CD8-positive, alpha-beta memory T cell (primary cell): ENCODE results near the gene SNRPA1. TPM values are rescaled to one million over a fixed set of nuclear protein-coding genes. Genes with fewer than 3 reads are reported as not detected.

ENCODE experiments used
- CTCF ChIA-PET: fragments of 350-600 bp; sonication (Branson Sonifier 250); formaldehyde crosslinking; loops from one replicate; lab custom pipeline; 2021; ENCODE audit warnings: antibody characterized with exemption; lab: Charles Lee
- POLR2A ChIA-PET: fragments of 350-600 bp; sonication (Branson Sonifier 250); formaldehyde crosslinking; loops from one replicate; lab custom pipeline; 2021; ENCODE audit warnings: antibody characterized with exemption; lab: Charles Lee
- DNase-seq, 5 donors: peaks; one replicate each; pipeline versions ENCODE4 v3.0.0 to v3.0.0-alpha.2; 2020 to 2022; ENCODE audit warnings: mixed read lengths in 1 of 5
- H3K27ac ChIP-seq: one replicate; pipeline ENCODE4 v1.7.0; 2013; ENCODE audit warnings: low read depth, mild to moderate bottlenecking, low read length, moderate library complexity
- H3K27me3 ChIP-seq: 2 replicates; pipeline ENCODE4 v1.7.0; 2013; ENCODE audit warnings: low read length, mild to moderate bottlenecking; ENCODE audit not compliant: insufficient read depth, poor library complexity, severe bottlenecking
- H3K36me3 ChIP-seq: 2 replicates; pipeline ENCODE4 v1.7.0; 2013; ENCODE audit warnings: mild to moderate bottlenecking, low read length, moderate library complexity; ENCODE audit not compliant: insufficient read depth
- H3K4me1 ChIP-seq: 2 replicates; pipeline ENCODE4 v1.7.0; 2013; ENCODE audit warnings: mild to moderate bottlenecking, low read length, moderate library complexity; ENCODE audit not compliant: insufficient read depth
- H3K4me3 ChIP-seq: 2 replicates; pipeline ENCODE4 v1.7.0; 2013; ENCODE audit warnings: mild to moderate bottlenecking, low read length
- H3K9me3 ChIP-seq: 2 replicates; pipeline ENCODE4 v1.7.0; 2013; ENCODE audit warnings: mild to moderate bottlenecking, low read length
- H3K27ac Mint-ChIP-seq, 8 donors: one replicate each; pipeline ENCODE4 v1.8.0; 2020 to 2021; ENCODE audit warnings: mixed read lengths in 8 of 8, mild to moderate bottlenecking in 6 of 8, inconsistent platforms in 3 of 8, moderate library complexity in 3 of 8
- H3K27me3 Mint-ChIP-seq, 2 donors: one replicate each; pipeline ENCODE4 v1.8.0; 2020 to 2021; ENCODE audit warnings: mixed read lengths in 2 of 2, mild to moderate bottlenecking in 1 of 2, moderate library complexity in 1 of 2
- H3K36me3 Mint-ChIP-seq, 3 donors: one replicate each; pipeline ENCODE4 v1.8.0; 2020 to 2021; ENCODE audit warnings: mixed read lengths in 3 of 3, inconsistent platforms in 1 of 3, mild to moderate bottlenecking in 1 of 3
- H3K4me1 Mint-ChIP-seq, 3 donors: one replicate each; pipeline ENCODE4 v1.8.0; 2020 to 2021; ENCODE audit warnings: mixed read lengths in 3 of 3, inconsistent platforms in 1 of 3, mild to moderate bottlenecking in 1 of 3
- H3K4me3 Mint-ChIP-seq, 7 donors: one replicate each; pipeline ENCODE4 v1.8.0; 2020 to 2021; ENCODE audit warnings: mixed read lengths in 7 of 7, mild to moderate bottlenecking in 6 of 7, moderate library complexity in 4 of 7, inconsistent platforms in 2 of 7
- H3K9me3 Mint-ChIP-seq, 5 donors: one replicate each; pipeline ENCODE4 v1.8.0; 2020 to 2022; ENCODE audit warnings: mixed read lengths in 5 of 5, mild to moderate bottlenecking in 3 of 5, moderate library complexity in 2 of 5, inconsistent platforms in 1 of 5
- polyA plus RNA-seq: library from polyadenylated mRNA; unstranded; fragments of 300-500 nt; fragmentation: Illumina TruSeq; gene quantifications from one replicate; pipeline ENCODE4 v1.2.3, GENCODE V29; 2021
- total RNA-seq, 2 experiments: library from RNA; stranded (reverse); gene quantifications; one replicate each; pipeline ENCODE4 v1.2.3, GENCODE V29; 2021

Gene SNRPA1
- total and polyA plus RNA-seq, 3 experiments from 2014 or later, result 74.4 to 225 (median 213) TPM

DNA sequence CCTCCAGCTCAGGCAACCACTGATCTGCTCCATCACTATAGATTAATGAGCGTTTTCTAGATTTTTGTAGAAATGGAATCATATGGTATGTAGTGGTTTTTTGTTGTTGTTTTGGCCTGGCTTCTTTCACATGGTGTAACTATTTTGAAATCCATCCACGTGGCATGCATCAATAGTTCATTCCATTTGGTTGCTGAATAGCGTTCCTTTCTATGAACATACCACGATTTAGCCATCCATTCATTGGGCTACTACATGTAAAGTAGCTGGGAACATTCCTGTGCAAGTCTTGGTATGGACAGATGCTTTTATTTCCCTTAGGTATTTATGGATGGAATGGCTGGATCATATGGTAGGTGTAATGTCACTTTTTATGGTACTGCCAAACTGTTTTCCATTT lies 32.5 kb downstream of the SNRPA1 start:
- Histone ChIP-seq H3K36me3 (no peaks in the 10 kb centered on the region), H3K4me3 (no peak overlapping the region), H3K27me3 (no peaks in the 10 kb centered on the region), H3K27ac (no peak overlapping the region), H3K4me1 (no peaks in the 10 kb centered on the region), H3K9me3 (no peaks in the 10 kb centered on the region)
- POLR2A ChIA-PET, result no interaction called here
- no peak for DNase-seq
- no peak overlapping the region for H3K27ac Mint-ChIP-seq
- H3K4me1 Mint-ChIP-seq, result peaks cover 0 to 5% (median 2%) of the 10 kb centered on the region in 3 donors
- CTCF ChIA-PET, result interaction anchor here (0.9 to 1.9 kb wide), 3 partner anchors 19 to 247 kb away, joined by 3 to 4 read pairs (median 3); no protein-coding TSS in a partner anchor
- no peaks in the 10 kb centered on the region for H3K9me3 Mint-ChIP-seq
- H3K27me3 Mint-ChIP-seq, result peaks cover 10 to 16% of the 10 kb centered on the region in 2 donors
- no peak overlapping the region for H3K4me3 Mint-ChIP-seq
- H3K36me3 Mint-ChIP-seq, result no peaks in the 10 kb centered on the region

- no peaks in the 10 kb centered on the region for H3K9me3 ChIP-seq
- H3K27me3 Mint-ChIP-seq, result peaks cover 10 to 16% of the 10 kb centered on the region in 2 donors
- peak; percentile 27 to 64 (median 45) for DNase-seq
- ChIA-PET POLR2A (no interaction called here), CTCF (interaction anchor here (0.6 to 3.4 kb wide), 25 partner anchors 9 to 378 kb away, joined by 3 to 43 read pairs (median 5); no protein-coding TSS in a partner anchor)
- H3K4me1 ChIP-seq, result no peaks in the 10 kb centered on the region
- H3K9me3 Mint-ChIP-seq, result no peaks in the 10 kb centered on the region
- H3K4me3 ChIP-seq, result no peak overlapping the region
- H3K27ac ChIP-seq, result no peak overlapping the region
- H3K27me3 ChIP-seq, result no peaks in the 10 kb centered on the region
- H3K36me3 ChIP-seq, result no peaks in the 10 kb centered on the region
- H3K36me3 Mint-ChIP-seq, result no peaks in the 10 kb centered on the region
- H3K4me3 Mint-ChIP-seq, result peak overlapping the region in 1 of 7 donors; percentile 28
- peaks cover 0 to 5% (median 2%) of the 10 kb centered on the region in 3 donors for H3K4me1 Mint-ChIP-seq
- H3K27ac Mint-ChIP-seq, result no peak overlapping the region
Measured at GRCh38 chr15:101258238-101259144, 36.6 kb downstream of the SNRPA1 start.

GRCh38 chr15:101256757-101257156 lies 38.3 kb downstream of the SNRPA1 start:
- H3K4me3 Mint-ChIP-seq, result peak overlapping the region in 1 of 7 donors; percentile 23
- no peak overlapping the region for H3K4me3 ChIP-seq
- no peaks in the 10 kb centered on the region for H3K9me3 ChIP-seq
- H3K36me3 ChIP-seq, result no peaks in the 10 kb centered on the region
- H3K4me1 ChIP-seq, result peaks cover 6% of the 10 kb centered on the region
- H3K27me3 ChIP-seq, result no peaks in the 10 kb centered on the region
- no peak overlapping the region for H3K27ac Mint-ChIP-seq
- H3K36me3 Mint-ChIP-seq, result peaks cover 0 to 6% (median 0%) of the 10 kb centered on the region in 3 donors
- H3K4me1 Mint-ChIP-seq, result peaks cover 10 to 12% (median 11%) of the 10 kb centered on the region in 3 donors
- no peaks in the 10 kb centered on the region for H3K9me3 Mint-ChIP-seq
- H3K27me3 Mint-ChIP-seq, result peaks cover 9 to 10% of the 10 kb centered on the region in 2 donors
- DNase-seq, result no peak
- ChIA-PET POLR2A (no interaction called here), CTCF (interaction anchor here (2.0 to 3.4 kb wide), 6 partner anchors 14 to 174 kb away, joined by 5 to 43 read pairs (median 16); no protein-coding TSS in a partner anchor)
- no peak overlapping the region for H3K27ac ChIP-seq

- DNase-seq, result no peak
- Histone ChIP-seq H3K36me3 (no peaks in the 10 kb centered on the region), H3K4me3 (no peak overlapping the region), H3K4me1 (peaks cover 7% of the 10 kb centered on the region), H3K9me3 (no peaks in the 10 kb centered on the region), H3K27me3 (no peaks in the 10 kb centered on the region), H3K27ac (no peak overlapping the region)
- H3K4me3 Mint-ChIP-seq, result peak overlapping the region in 1 of 7 donors; percentile 50
- H3K4me1 Mint-ChIP-seq, result peaks cover 10 to 13% (median 11%) of the 10 kb centered on the region in 3 donors
- ChIA-PET CTCF (interaction anchor here (0.8 to 3.4 kb wide), 2 partner anchors 13 to 167 kb away, joined by 3 to 38 read pairs; no protein-coding TSS in a partner anchor), POLR2A (no interaction called here)
- H3K27me3 Mint-ChIP-seq, result peaks cover 6 to 10% of the 10 kb centered on the region in 2 donors
- peak overlapping the region in 1 of 8 donors; percentile 60 for H3K27ac Mint-ChIP-seq
- H3K9me3 Mint-ChIP-seq, result no peaks in the 10 kb centered on the region
- peaks cover 0 to 6% (median 0%) of the 10 kb centered on the region in 3 donors for H3K36me3 Mint-ChIP-seq
Measured at GRCh38 chr15:101255615-101256241, 39.3 kb downstream of the SNRPA1 start.

DNA sequence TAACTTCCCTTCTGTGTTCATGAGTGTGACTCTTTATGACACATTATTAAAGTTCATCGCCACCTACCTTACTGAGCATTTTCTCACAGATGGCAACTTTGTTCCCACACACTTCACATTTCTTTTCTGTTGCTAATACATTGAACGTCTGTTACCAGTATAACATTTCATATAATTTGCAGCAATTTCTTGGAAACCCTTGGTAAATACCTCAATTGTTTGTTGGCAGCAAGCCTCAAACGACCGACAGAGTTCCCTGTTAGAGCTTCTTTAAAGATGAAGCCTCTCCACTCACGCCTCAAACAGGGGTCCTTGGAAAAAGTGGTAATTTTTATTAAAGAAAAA lies 40.0 kb downstream of the SNRPA1 start:
- peaks cover 0 to 8% (median 0%) of the 10 kb centered on the region in 3 donors for H3K36me3 Mint-ChIP-seq
- peak overlapping the region; percentile 12 for H3K27ac ChIP-seq
- ChIA-PET POLR2A (no interaction called here), CTCF (interaction anchor here (0.8 to 2.0 kb wide), 2 partner anchors 165 to 167 kb away, joined by 3 to 9 read pairs; no protein-coding TSS in a partner anchor)
- H3K4me3 Mint-ChIP-seq, result peak overlapping the region in 1 of 7 donors; percentile 48
- no peak for DNase-seq
- H3K27me3 ChIP-seq, result no peaks in the 10 kb centered on the region
- peaks cover 14% of the 10 kb centered on the region for H3K4me1 ChIP-seq
- H3K27ac Mint-ChIP-seq, result no peak overlapping the region
- no peaks in the 10 kb centered on the region for H3K9me3 ChIP-seq
- H3K36me3 ChIP-seq, result no peaks in the 10 kb centered on the region
- H3K4me1 Mint-ChIP-seq, result peaks cover 17 to 20% (median 18%) of the 10 kb centered on the region in 3 donors
- no peaks in the 10 kb centered on the region for H3K9me3 Mint-ChIP-seq
- H3K27me3 Mint-ChIP-seq, result peaks cover 3 to 10% of the 10 kb centered on the region in 2 donors
- H3K4me3 ChIP-seq, result no peak overlapping the region

GRCh38 chr15:101254157-101255050 lies 40.6 kb downstream of the SNRPA1 start:
- peak overlapping the region in 2 of 7 donors; percentile 12 to 48 for H3K4me3 Mint-ChIP-seq
- Histone ChIP-seq H3K4me1 (peaks cover 18% of the 10 kb centered on the region), H3K27me3 (no peaks in the 10 kb centered on the region), H3K27ac (no peak overlapping the region), H3K4me3 (no peak overlapping the region), H3K36me3 (no peaks in the 10 kb centered on the region), H3K9me3 (no peaks in the 10 kb centered on the region)
- peaks cover 0 to 8% (median 0%) of the 10 kb centered on the region in 3 donors for H3K36me3 Mint-ChIP-seq
- no peaks in the 10 kb centered on the region for H3K9me3 Mint-ChIP-seq
- DNase-seq, result no peak
- ChIA-PET CTCF (interaction anchor here (0.8 to 2.0 kb wide), 4 partner anchors 10 to 239 kb away, joined by 3 to 9 read pairs (median 4); no protein-coding TSS in a partner anchor), POLR2A (no interaction called here)
- no peak overlapping the region for H3K27ac Mint-ChIP-seq
- H3K4me1 Mint-ChIP-seq, result peaks cover 23 to 26% (median 25%) of the 10 kb centered on the region in 3 donors
- H3K27me3 Mint-ChIP-seq, result peaks cover 0 to 8% of the 10 kb centered on the region in 2 donors

DNA sequence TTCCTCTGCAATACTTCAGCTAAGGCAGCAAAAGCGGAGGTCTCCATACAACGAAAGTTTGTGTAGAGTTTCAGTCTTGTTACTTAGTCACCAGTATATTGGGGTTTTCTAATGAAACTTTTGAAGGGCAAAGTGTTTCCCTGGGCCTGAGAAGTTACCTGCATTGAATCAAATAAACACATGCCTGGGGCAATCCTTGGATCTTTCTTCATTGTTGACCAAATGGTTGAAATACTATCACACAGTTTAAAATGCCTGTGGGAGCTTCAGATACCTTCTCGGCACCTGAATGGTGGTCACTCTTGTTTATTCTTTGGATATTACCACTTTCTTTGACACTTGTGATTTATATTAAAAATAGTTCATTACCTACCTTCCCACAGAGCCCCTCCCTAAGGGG lies 42.2 kb downstream of the SNRPA1 start:
- Histone ChIP-seq H3K36me3 (no peaks in the 10 kb centered on the region), H3K4me3 (peak overlapping the region; percentile 61), H3K27ac (peak overlapping the region; percentile 51), H3K4me1 (peaks cover 18% of the 10 kb centered on the region), H3K9me3 (no peaks in the 10 kb centered on the region), H3K27me3 (no peaks in the 10 kb centered on the region)
- CTCF ChIA-PET, result interaction anchor here (0.8 to 1.6 kb wide), 2 partner anchors 237 to 244 kb away, joined by 3 to 5 read pairs; no protein-coding TSS in a partner anchor
- Mint-ChIP-seq H3K36me3 (peaks cover 0 to 11% (median 0%) of the 10 kb centered on the region in 3 donors), H3K4me1 (peaks cover 32 to 39% (median 37%) of the 10 kb centered on the region in 3 donors), H3K9me3 (no peaks in the 10 kb centered on the region), H3K27me3 (peaks cover 0 to under 1% of the 10 kb centered on the region in 2 donors), H3K27ac (peak overlapping the region; percentile 89 to 93 (median 91)), H3K4me3 (peak overlapping the region; percentile 87 to 98 (median 95))
- POLR2A ChIA-PET, result interaction anchor here (1.4 to 2.1 kb wide), 2 partner anchors 11 to 13 kb away, joined by 3 to 15 read pairs; no protein-coding TSS in a partner anchor
- DNase-seq, result no peak
